Stimulated activated memory B cell treated with anti-CD40 and anti-IgM and Interleukin-4, amounts not matched to agents 10 μg/mL and 1 μg/mL and 100 μg/mL, for 72 hours (primary cell): ENCODE results near the gene ZNF431.
A peak's percentile ranks its signal among the peaks of the same experiment; 100 is the strongest.
"Not testable (repeated sequence)": the region's sequence is repeated elsewhere in the genome, so short reads cannot be mapped to it uniquely, and the experiment has no call there.

Experiments used
- ATAC-seq: fragments of 150-1000 bp; cut with Tn5 transposase; 2 replicates; pipeline ENCODE4 v1.10.0; 2021
- H3K27ac Mint-ChIP-seq: one replicate; pipeline ENCODE4 v1.8.0; 2022; ENCODE audit warnings: mild to moderate bottlenecking, mixed read lengths
- H3K27me3 Mint-ChIP-seq: one replicate; pipeline ENCODE4 v1.8.0; 2022; ENCODE audit warnings: mixed read lengths
- H3K36me3 Mint-ChIP-seq: one replicate; pipeline ENCODE4 v1.8.0; 2022; ENCODE audit warnings: mixed read lengths
- H3K4me1 Mint-ChIP-seq: one replicate; pipeline ENCODE4 v1.8.0; 2022; ENCODE audit warnings: mixed read lengths
- H3K4me3 Mint-ChIP-seq: one replicate; pipeline ENCODE4 v1.8.0; 2022; ENCODE audit warnings: mild to moderate bottlenecking, moderate library complexity, mixed read lengths
- H3K9me3 Mint-ChIP-seq: one replicate; pipeline ENCODE4 v1.8.0; 2022; ENCODE audit warnings: mixed read lengths

Gene ZNF431

GRCh38 chr19:21133633-21134032, 8.2 kb upstream of the ZNF431 start:
- Mint-ChIP-seq H3K4me3 (no peak overlapping the region), H3K36me3 (no peaks in the 10 kb centered on the region), H3K9me3 (peaks cover 10% of the 10 kb centered on the region), H3K27ac (no peak overlapping the region), H3K4me1 (no peaks in the 10 kb centered on the region), H3K27me3 (peaks cover 13% of the 10 kb centered on the region)
- no peak for ATAC-seq

GRCh38 chr19:21134934-21135366, 6.9 kb upstream of the ZNF431 start:
- ATAC-seq: no peak
- Mint-ChIP-seq H3K4me1 (no peaks in the 10 kb centered on the region), H3K27me3 (peaks cover 13% of the 10 kb centered on the region), H3K27ac (no peak overlapping the region), H3K36me3 (no peaks in the 10 kb centered on the region), H3K9me3 (peaks cover 10% of the 10 kb centered on the region), H3K4me3 (no peak overlapping the region)

GRCh38 chr19:21135433-21135832, 6.4 kb upstream of the ZNF431 start:
- Mint-ChIP-seq H3K4me3 (no peak overlapping the region), H3K4me1 (no peaks in the 10 kb centered on the region), H3K36me3 (no peaks in the 10 kb centered on the region), H3K9me3 (peaks cover 6% of the 10 kb centered on the region), H3K27ac (no peak overlapping the region), H3K27me3 (peaks cover 13% of the 10 kb centered on the region)
- no peak for ATAC-seq

GRCh38 chr19:21138130-21138529, 3.7 kb upstream of the ZNF431 start:
- no peak for ATAC-seq
- peaks cover 13% of the 10 kb centered on the region for H3K27me3 Mint-ChIP-seq
- H3K27ac Mint-ChIP-seq: no peak overlapping the region
- no peaks in the 10 kb centered on the region for H3K36me3 Mint-ChIP-seq
- H3K4me3 Mint-ChIP-seq: no peak overlapping the region
- H3K9me3 Mint-ChIP-seq: peaks cover 5% of the 10 kb centered on the region
- peaks cover 10% of the 10 kb centered on the region for H3K4me1 Mint-ChIP-seq

DNA sequence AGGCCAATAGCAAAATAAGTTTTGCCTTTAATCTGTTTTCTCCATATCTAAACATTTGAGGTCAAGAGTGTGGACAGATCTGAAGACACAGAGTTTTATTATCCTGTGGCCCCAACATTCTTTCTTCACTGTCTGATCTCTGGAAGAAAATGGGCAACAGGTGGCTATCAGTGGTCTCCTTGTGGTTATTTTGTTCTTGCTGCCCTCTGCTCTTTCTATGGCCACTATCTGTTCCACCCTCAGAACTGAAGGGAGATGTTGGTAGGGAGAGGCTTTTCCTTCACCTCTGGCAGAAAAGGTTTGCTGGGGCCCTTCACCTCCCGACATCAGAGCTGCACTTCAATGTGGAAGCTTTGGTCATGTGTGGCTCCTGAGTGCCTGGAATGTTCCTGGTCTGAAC, 834 bp upstream of the ZNF431 start:
- not testable (repeated sequence) for H3K27me3 Mint-ChIP-seq, H3K27ac Mint-ChIP-seq, H3K4me3 Mint-ChIP-seq, ATAC-seq, H3K9me3 Mint-ChIP-seq
- Mint-ChIP-seq H3K4me1 (peaks cover 25% of the 10 kb centered on the region), H3K36me3 (peaks cover 27% of the 10 kb centered on the region)

DNA sequence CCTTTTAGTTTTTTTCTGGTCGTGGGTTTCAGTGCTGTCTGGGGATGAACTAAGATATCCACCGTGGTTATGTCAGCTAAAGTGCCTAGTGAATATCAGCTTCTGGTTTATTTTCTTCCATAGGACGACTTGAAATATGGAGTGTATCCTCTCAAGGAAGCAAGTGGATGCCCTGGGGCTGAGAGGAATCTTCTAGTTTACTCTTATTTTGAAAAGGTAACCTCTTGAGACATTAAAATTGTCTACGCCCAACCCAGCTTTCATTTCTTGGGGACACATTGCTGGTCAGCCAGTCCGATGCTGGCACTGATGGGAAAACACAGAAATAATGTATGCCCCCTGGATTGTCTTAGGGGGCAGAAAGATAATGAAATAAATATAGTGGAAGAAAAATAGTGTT, 1.6 kb downstream of the ZNF431 start:
- H3K27me3 Mint-ChIP-seq: no peaks in the 10 kb centered on the region
- peaks cover 48% of the 10 kb centered on the region for H3K36me3 Mint-ChIP-seq
- H3K4me1 Mint-ChIP-seq: peaks cover 34% of the 10 kb centered on the region
- no peak for ATAC-seq
- H3K9me3 Mint-ChIP-seq: no peaks in the 10 kb centered on the region
- peak overlapping the region; percentile 96 for H3K27ac Mint-ChIP-seq
- peak overlapping the region; percentile 58 for H3K4me3 Mint-ChIP-seq

DNA sequence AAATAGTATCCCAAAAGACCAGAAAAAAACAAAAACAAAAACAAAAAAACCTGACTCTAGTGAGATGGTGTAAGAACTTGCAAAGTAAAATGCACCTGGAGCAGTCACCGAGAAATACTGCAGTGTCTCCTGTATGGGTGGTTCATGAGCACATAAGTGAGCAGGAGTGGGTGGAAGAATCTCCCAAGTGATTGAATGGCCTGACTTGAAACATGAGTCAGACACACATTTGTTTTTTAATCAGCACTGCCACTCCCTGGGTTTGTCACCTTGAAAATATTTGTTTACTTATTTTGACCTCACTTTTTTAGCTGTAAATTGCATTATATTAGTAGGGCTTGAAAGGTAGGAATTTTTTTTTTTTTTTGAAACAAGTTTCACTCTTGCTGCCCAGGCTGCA, 2.0 kb downstream of the ZNF431 start:
- no peak overlapping the region for H3K4me3 Mint-ChIP-seq
- H3K9me3 Mint-ChIP-seq: no peaks in the 10 kb centered on the region
- ATAC-seq: no peak
- no peaks in the 10 kb centered on the region for H3K27me3 Mint-ChIP-seq
- peaks cover 36% of the 10 kb centered on the region for H3K4me1 Mint-ChIP-seq
- H3K36me3 Mint-ChIP-seq: peaks cover 52% of the 10 kb centered on the region
- no peak overlapping the region for H3K27ac Mint-ChIP-seq

DNA sequence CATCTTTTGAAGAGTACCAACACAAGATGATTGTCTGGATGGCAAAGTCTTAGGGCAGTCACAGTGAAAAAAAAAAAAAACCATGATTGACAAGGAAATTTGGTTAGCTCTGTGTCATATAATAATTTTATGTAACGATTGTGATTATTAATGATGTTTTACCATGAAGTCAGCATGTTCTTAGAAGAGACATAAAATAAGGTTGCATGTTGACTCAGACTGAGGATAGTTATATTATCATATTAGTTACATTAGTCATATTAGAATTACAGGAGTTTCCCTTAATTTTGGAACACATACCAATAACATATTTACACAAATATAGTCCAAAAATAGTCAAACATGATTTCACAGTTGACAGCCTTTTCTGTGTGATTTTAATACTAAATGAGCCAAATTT, 5.7 kb downstream of the ZNF431 start:
- H3K27ac Mint-ChIP-seq: no peak overlapping the region
- no peak for ATAC-seq
- H3K27me3 Mint-ChIP-seq: no peaks in the 10 kb centered on the region
- H3K36me3 Mint-ChIP-seq: peaks cover 88% of the 10 kb centered on the region
- H3K4me3 Mint-ChIP-seq: no peak overlapping the region
- peaks cover 39% of the 10 kb centered on the region for H3K4me1 Mint-ChIP-seq
- no peaks in the 10 kb centered on the region for H3K9me3 Mint-ChIP-seq

DNA sequence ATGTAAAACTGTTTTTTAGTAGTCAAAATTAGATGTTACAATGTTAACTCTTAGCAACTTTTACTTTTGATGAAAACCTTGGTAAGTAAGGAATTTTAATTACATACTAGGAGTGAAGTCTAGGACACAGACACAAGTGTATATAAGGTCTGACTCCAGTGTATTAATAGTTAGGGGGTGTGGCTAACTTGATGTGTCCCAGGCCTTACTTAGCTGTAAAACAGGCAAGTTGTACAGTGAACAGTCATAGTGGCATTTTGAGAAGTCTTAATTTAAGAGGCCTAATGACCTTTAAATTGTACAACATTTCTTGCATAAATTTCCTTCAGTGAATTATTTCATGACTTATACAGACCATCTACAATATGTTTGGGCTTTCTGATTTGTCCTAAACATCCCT, 6.8 kb downstream of the ZNF431 start:
- Mint-ChIP-seq H3K9me3 (no peaks in the 10 kb centered on the region), H3K27ac (no peak overlapping the region), H3K36me3 (peaks cover 94% of the 10 kb centered on the region), H3K4me1 (peaks cover 32% of the 10 kb centered on the region), H3K27me3 (no peaks in the 10 kb centered on the region), H3K4me3 (no peak overlapping the region)
- ATAC-seq: no peak

GRCh38 chr19:21149877-21150276, 8.0 kb downstream of the ZNF431 start:
- ATAC-seq: no peak
- Mint-ChIP-seq H3K9me3 (no peaks in the 10 kb centered on the region), H3K4me1 (peaks cover 30% of the 10 kb centered on the region), H3K4me3 (no peak overlapping the region), H3K27me3 (no peaks in the 10 kb centered on the region), H3K36me3 (peaks cover 88% of the 10 kb centered on the region), H3K27ac (no peak overlapping the region)

GRCh38 chr19:21151460-21151859, 9.6 kb downstream of the ZNF431 start:
- peak overlapping the region; percentile 22 for H3K27ac Mint-ChIP-seq
- H3K4me3 Mint-ChIP-seq: no peak overlapping the region
- H3K4me1 Mint-ChIP-seq: peaks cover 31% of the 10 kb centered on the region
- no peak for ATAC-seq
- H3K27me3 Mint-ChIP-seq: no peaks in the 10 kb centered on the region
- no peaks in the 10 kb centered on the region for H3K9me3 Mint-ChIP-seq
- H3K36me3 Mint-ChIP-seq: peaks cover 88% of the 10 kb centered on the region

- H3K4me1 Mint-ChIP-seq: peaks cover 21% of the 10 kb centered on the region
- H3K9me3 Mint-ChIP-seq: peaks cover 3% of the 10 kb centered on the region
- no peak overlapping the region for H3K27ac Mint-ChIP-seq
- ATAC-seq: no peak
- no peak overlapping the region for H3K4me3 Mint-ChIP-seq
- H3K36me3 Mint-ChIP-seq: peaks cover 64% of the 10 kb centered on the region
- H3K27me3 Mint-ChIP-seq: no peaks in the 10 kb centered on the region
Observed at GRCh38 chr19:21158523-21159135, 16.8 kb downstream of the ZNF431 start.

- H3K27ac Mint-ChIP-seq: no peak overlapping the region
- peaks cover 5% of the 10 kb centered on the region for H3K4me1 Mint-ChIP-seq
- no peak for ATAC-seq
- H3K9me3 Mint-ChIP-seq: no peaks in the 10 kb centered on the region
- no peaks in the 10 kb centered on the region for H3K27me3 Mint-ChIP-seq
- no peak overlapping the region for H3K4me3 Mint-ChIP-seq
- H3K36me3 Mint-ChIP-seq: peaks cover 44% of the 10 kb centered on the region
Observed at GRCh38 chr19:21164541-21164940, 22.7 kb downstream of the ZNF431 start.

GRCh38 chr19:21166436-21166835, 24.6 kb downstream of the ZNF431 start:
- Mint-ChIP-seq H3K4me1 (peaks cover 5% of the 10 kb centered on the region), H3K9me3 (no peaks in the 10 kb centered on the region), H3K27ac (no peak overlapping the region), H3K27me3 (no peaks in the 10 kb centered on the region), H3K4me3 (no peak overlapping the region), H3K36me3 (peaks cover 46% of the 10 kb centered on the region)
- ATAC-seq: no peak

DNA sequence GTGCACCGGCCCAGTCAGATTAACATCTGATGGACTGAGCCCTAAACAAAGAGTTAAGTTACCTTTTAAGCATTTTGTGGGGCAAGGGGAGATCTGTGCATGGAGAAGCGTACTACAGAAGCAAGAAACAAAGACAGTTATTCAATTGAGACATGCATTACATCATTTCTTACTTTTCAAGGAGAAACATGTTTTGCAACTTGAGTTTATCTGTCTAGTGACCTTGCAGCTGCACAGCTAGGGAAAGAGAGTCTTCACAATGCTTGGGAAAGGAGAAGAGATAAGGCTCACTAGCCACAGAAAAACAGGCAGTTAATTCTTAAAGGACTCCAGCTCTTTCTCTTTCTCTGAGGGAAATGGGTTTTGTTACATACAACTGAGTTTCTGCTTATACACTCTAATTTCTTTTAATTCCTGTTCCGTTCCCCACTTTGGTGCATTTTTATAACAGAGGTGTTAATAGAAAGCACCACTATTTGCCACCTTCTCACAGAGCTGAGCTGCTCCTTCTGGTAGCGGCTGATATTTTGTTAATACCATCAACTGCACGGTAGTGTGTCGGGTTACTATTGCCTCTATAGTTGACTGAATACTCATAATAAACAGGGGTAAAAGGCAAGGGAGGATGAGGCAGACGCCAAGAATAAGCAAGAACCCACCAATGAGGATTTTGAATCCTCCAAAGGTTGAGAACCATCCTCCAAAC, 55.9 kb downstream of the ZNF431 start:
- H3K36me3 Mint-ChIP-seq: no peaks in the 10 kb centered on the region
- peaks cover 4% of the 10 kb centered on the region for H3K9me3 Mint-ChIP-seq
- no peaks in the 10 kb centered on the region for H3K27me3 Mint-ChIP-seq
- ATAC-seq: no peak
- no peak overlapping the region for H3K27ac Mint-ChIP-seq
- H3K4me3 Mint-ChIP-seq: no peak overlapping the region
- no peaks in the 10 kb centered on the region for H3K4me1 Mint-ChIP-seq

GRCh38 chr19:21202865-21203494, 61.1 kb downstream of the ZNF431 start:
- Mint-ChIP-seq H3K27ac (no peak overlapping the region), H3K4me1 (no peaks in the 10 kb centered on the region), H3K9me3 (peaks cover 3% of the 10 kb centered on the region), H3K27me3 (peaks cover 18% of the 10 kb centered on the region), H3K36me3 (no peaks in the 10 kb centered on the region), H3K4me3 (no peak overlapping the region)
- ATAC-seq: no peak
